ENCODE data around the gene TRIM24. TPM values are rescaled to one million over a fixed set of nuclear protein-coding genes. Genes with fewer than 3 reads are reported as not detected.

TRIM24 gene
- total and polyA plus RNA-seq, 2 of the 13 experiments (the other 11 are each of a cell fraction or from before 2014, with no cell fraction given) = 100 to 106 TPM

DNA sequence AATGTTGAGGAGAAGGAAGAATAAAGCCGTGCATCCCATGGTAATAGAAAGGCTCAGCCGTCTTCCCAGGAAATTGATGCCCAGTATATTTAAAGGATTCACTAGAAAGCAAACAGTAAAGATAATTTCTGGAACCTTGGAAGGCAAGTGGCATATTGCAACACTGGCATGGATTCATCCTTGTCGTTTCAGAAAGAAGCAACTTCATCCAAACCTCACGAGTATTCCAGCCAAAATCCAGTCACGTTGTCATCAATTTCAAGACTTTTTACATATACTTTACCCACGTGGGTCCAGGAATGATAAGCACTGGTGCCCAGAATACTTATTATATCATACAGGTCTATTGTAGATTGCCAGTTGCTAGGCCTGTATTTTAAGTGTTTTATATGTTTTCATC lies 167.3 kb downstream of the TRIM24 start:
- Histone ChIP-seq H3K9me3 (ENCODE audit: low read length) (no peaks in the 10 kb centered on the region), H3K27me3 (ENCODE audit: control insufficient read depth in 1 of 2, insufficient read depth in 2 of 2, low read length in 2 of 2) (no peaks in the 10 kb centered on the region; a peak in 2 of 5 replicates), H3K4me1 (ENCODE audit: insufficient read depth, low read length) (no peaks in the 10 kb centered on the region), H4K20me1 (ENCODE audit: insufficient read depth, low read length) (no peaks in the 10 kb centered on the region), H3K36me3 (replicated peaks in 1 of 2; ENCODE audit: control insufficient read depth in 1 of 2, insufficient read depth in 2 of 2, low read length in 2 of 2) (no peaks in the 10 kb centered on the region), H3K4me3 (replicated peaks in 1 of 3; ENCODE audit: insufficient read depth in 1 of 3, low read depth in 2 of 3, low read length in 3 of 3) (no peak overlapping the region), H3K9ac (ENCODE audit: insufficient read depth, low read depth, low read length) (no peak overlapping the region), H3K79me2 (ENCODE audit: insufficient read depth, low read length) (no peaks in the 10 kb centered on the region), H3K27ac (ENCODE audit: extremely low read length, insufficient read depth, low read length) (no peak overlapping the region), H2AFZ (ENCODE audit: low read length) (no peak overlapping the region), H3K4me2 (ENCODE audit: low read depth, low read length) (no peak overlapping the region)
- ChIA-PET POLR2A (no interaction called here), CTCF (ENCODE audit: low intra/inter-chr PET ratio, low total read pairs) (no interaction called here)
- 48% methylated on average over 5 of the region's 6 CpGs for WGBS (ENCODE audit: low lambda C conversion rate)
- intact Hi-C loops (cut with micrococcal nuclease; ENCODE audit: unreplicated experiment) = no loop called here
- ATAC-seq = no peak
- no TSS peak for BruUV-seq (replicated peaks)
- no peak for DNase-seq (ENCODE audit: low spot score)
- TF ChIP-seq ZNF770 (CRISPR knock-in tag; IDR thresholded peaks at IDR 0.05) (no peak), ZBTB38 (CRISPR knock-in tag; IDR thresholded peaks at IDR 0.05) (no peak), ZNF451 (CRISPR knock-in tag; IDR thresholded peaks at IDR 0.05) (no peak), NR0B2 (CRISPR knock-in tag; IDR thresholded peaks at IDR 0.05) (no peak), MAFF (IDR thresholded peaks at IDR 0.05; ENCODE audit: low read depth, low read length) (no peak), ZNF12 (CRISPR knock-in tag; IDR thresholded peaks at IDR 0.05) (no peak), MATR3 (CRISPR knock-in tag; IDR thresholded peaks at IDR 0.05) (no peak), TGIF2 (CRISPR knock-in tag; IDR thresholded peaks at IDR 0.05) (no peak), ZBTB49 (CRISPR knock-in tag; IDR thresholded peaks at IDR 0.05; ENCODE audit: borderline replicate concordance) (no peak), MAX (IDR thresholded peaks at IDR 0.05) (no peak)
- in situ Hi-C loops (cut with HindIII; ENCODE audit: extremely low pct_ligation_motif_present, low pct_unique_long_range_greater_than_20kb) = no loop called here
- no peak for FAIRE-seq
